K562 (cell line): Measurements from ENCODE around the gene EPOP. TPM values are rescaled to one million over a fixed set of nuclear protein-coding genes. Genes with fewer than 3 reads are reported as not detected.

Source experiments
- GTF3C2 ChIP-seq: IDR thresholded peaks from 3 replicates; pipeline ENCODE4 v1.6.1; 2011; ENCODE audit warnings: borderline replicate concordance, mild to moderate bottlenecking, moderate library complexity; ENCODE audit not compliant: insufficient read length; ENCODE audit errors: extremely low read depth
- RBBP5 ChIP-seq: fragments of 200-600 bp; sonication (generic); IDR thresholded peaks from 2 replicates; pipeline ENCODE4 v1.6.1; 2012; ENCODE audit warnings: borderline replicate concordance, mild to moderate bottlenecking, low read length, control low read depth, inconsistent platforms; ENCODE audit not compliant: insufficient read depth, poor library complexity, severe bottlenecking
- polyA plus RNA-seq, 8 experiments: library from polyadenylated mRNA; depleted of rRNA in 4 of 8; stranded (reverse) in 5 of 8; unstranded in 3 of 8; fragments of >200 nt; fragmentation: Nextera tagmentation in 2 of 8; fragmentation: Illumina TruSeq in 1 of 8; extraction: Ambion mirVana in 2 of 8; extraction: Trizol in 1 of 8; gene quantifications; 2 replicates each; pipeline versions ENCODE4 v1.2.1 to v1.2.3, GENCODE V29; 2011 to 2014; ENCODE audit warnings: inconsistent platforms in 1 of 8, missing spikeins in 1 of 8
- total RNA-seq, 7 experiments: library from RNA; depleted of rRNA in 6 of 7; stranded (reverse); fragments of >200 nt in 6 of 7; fragmentation: Illumina TruSeq in 2 of 7; extraction: Trizol in 2 of 7; gene quantifications; 2 replicates each; pipeline versions ENCODE4 v1.2.1 to v1.2.3, GENCODE V29; 2011 to 2021; ENCODE audit warnings: low replicate concordance in 1 of 7
- TF ChIP-seq, protein P1 (sequence below): IDR thresholded peaks from 2 replicates; pipeline ENCODE4 v1.6.1; 2011; ENCODE audit warnings: borderline replicate concordance, low read depth, mild to moderate bottlenecking, moderate library complexity, low read length; ENCODE audit not compliant: insufficient read depth, poor library complexity, severe bottlenecking

Gene EPOP
- total and polyA plus RNA-seq, 9 of the 15 experiments (the other 6 are each of a cell fraction or from before 2014, with no cell fraction given), result 0.41 to 10.6 (median 4.6) TPM

DNA sequence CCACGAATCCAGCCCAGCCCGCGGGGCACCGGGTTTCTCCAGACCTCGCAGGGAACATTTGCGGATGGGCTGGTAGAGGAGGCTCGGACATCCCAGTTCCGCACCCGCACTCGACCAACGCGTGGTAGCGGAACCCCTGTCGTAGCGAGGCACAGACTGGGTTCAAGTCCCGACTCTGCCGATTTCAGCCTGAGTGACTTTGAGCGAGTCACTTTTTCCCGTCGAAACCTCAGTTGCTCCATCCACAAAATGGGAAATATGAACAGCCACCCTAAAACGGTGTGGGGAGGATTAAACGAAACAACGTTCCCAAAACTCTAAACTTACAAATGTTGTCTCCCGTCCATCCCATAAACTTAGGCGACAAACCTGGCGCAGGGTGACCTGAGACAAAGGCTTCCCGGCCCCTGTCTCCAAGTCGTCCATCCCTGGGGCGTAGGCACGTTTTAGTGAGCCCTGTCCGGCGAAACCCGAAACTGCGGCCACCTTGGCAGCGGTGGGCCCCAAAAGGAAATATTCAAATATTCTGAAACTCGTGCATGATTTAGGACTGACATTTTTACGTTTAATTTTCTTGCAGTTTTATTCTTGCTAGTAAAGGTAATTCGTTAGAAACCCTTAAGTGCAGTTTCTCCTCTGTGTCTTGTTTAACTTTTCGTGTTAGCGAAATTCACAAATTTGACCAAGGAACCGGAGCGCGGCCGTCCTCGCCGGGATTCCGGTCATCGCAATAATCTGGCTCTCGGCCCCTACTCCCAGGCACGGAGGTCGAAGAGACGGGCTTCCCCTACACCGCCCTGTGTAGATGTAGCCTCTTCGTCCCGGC is 28.4 kb upstream of the EPOP start (continued):
- peak; percentile 42 for TF ChIP-seq GTF3C2
- peak; percentile 45 for TF ChIP-seq RBBP5
- TF ChIP-seq, protein P1, sequence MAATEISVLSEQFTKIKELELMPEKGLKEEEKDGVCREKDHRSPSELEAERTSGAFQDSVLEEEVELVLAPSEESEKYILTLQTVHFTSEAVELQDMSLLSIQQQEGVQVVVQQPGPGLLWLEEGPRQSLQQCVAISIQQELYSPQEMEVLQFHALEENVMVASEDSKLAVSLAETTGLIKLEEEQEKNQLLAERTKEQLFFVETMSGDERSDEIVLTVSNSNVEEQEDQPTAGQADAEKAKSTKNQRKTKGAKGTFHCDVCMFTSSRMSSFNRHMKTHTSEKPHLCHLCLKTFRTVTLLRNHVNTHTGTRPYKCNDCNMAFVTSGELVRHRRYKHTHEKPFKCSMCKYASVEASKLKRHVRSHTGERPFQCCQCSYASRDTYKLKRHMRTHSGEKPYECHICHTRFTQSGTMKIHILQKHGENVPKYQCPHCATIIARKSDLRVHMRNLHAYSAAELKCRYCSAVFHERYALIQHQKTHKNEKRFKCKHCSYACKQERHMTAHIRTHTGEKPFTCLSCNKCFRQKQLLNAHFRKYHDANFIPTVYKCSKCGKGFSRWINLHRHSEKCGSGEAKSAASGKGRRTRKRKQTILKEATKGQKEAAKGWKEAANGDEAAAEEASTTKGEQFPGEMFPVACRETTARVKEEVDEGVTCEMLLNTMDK, result no peak
- TF ChIP-seq, all 486 proteins: peak for 28
